Osteoblast (primary cell): ENCODE results near the gene MAP3K14. TPM values are rescaled to one million over a fixed set of nuclear protein-coding genes. Genes with fewer than 3 reads are reported as not detected.
A peak's percentile ranks its signal among the peaks of the same experiment; 100 is the strongest.

Experiments
- DNase-seq: peaks from one replicate; pipeline ENCODE4 v3.0.0; 2011; ENCODE audit warnings: low spot score, mixed read lengths; ENCODE audit not compliant: insufficient read length; ENCODE audit errors: missing footprints
- H2AFZ ChIP-seq: 2 replicates; pipeline ENCODE4 v1.6.0; 2011; ENCODE audit warnings: mild to moderate bottlenecking, low read length
- H3K27ac ChIP-seq: 2 replicates; pipeline ENCODE4 v1.5.1; 2011; ENCODE audit warnings: mild to moderate bottlenecking, low read depth, low read length, moderate library complexity
- H3K27me3 ChIP-seq: 2 replicates; pipeline ENCODE4 v1.6.0; 2012; ENCODE audit warnings: mild to moderate bottlenecking, control low read depth, inconsistent platforms, low read length, moderate library complexity; ENCODE audit not compliant: insufficient read depth
- H3K36me3 ChIP-seq: 2 replicates; pipeline ENCODE4 v1.5.1; 2011; ENCODE audit warnings: mild to moderate bottlenecking, low read length, control low read depth, moderate library complexity; ENCODE audit not compliant: insufficient read depth
- H3K4me1 ChIP-seq: 2 replicates; pipeline ENCODE4 v1.5.1; 2011; ENCODE audit warnings: mild to moderate bottlenecking, low read length, control low read depth, moderate library complexity; ENCODE audit not compliant: insufficient read depth
- H3K4me2 ChIP-seq: 2 replicates; pipeline ENCODE4 v1.6.0; 2011; ENCODE audit warnings: mild to moderate bottlenecking, low read length; ENCODE audit not compliant: insufficient read depth
- H3K4me3 ChIP-seq: fragments of 200-600 bp; sonication (generic); 3 replicates; pipeline ENCODE4 v1.5.1; 2012; ENCODE audit warnings: mild to moderate bottlenecking, low read length, inconsistent platforms; ENCODE audit not compliant: insufficient read depth
- H3K79me2 ChIP-seq: 2 replicates; pipeline ENCODE4 v1.6.0; 2012; ENCODE audit warnings: mild to moderate bottlenecking, low read length, control low read depth, inconsistent platforms; ENCODE audit not compliant: insufficient read depth
- H3K9me3 ChIP-seq: 2 replicates; pipeline ENCODE4 v1.5.1; 2011; ENCODE audit warnings: low read depth, low read length, control low read depth
- H4K20me1 ChIP-seq: 2 replicates; pipeline ENCODE4 v1.6.0; 2012; ENCODE audit warnings: mild to moderate bottlenecking, low read length, control low read depth; ENCODE audit not compliant: insufficient read depth
- CTCF ChIP-seq: IDR thresholded peaks from 2 replicates; pipeline ENCODE4 v1.5.1; 2011; ENCODE audit warnings: mild to moderate bottlenecking, low read depth, low read length, moderate library complexity; ENCODE audit errors: extremely low read depth
- total RNA-seq: library from RNA; depleted of rRNA; stranded (reverse); fragments of >200 nt; gene quantifications from 2 replicates; pipeline ENCODE4 v1.2.3, GENCODE V29; 2012

Gene MAP3K14
- total RNA-seq, 1 donor: 3.6 TPM

- Histone ChIP-seq H2AFZ (no peak overlapping the region), H3K79me2 (no peaks in the 10 kb centered on the region), H4K20me1 (no peaks in the 10 kb centered on the region), H3K27me3 (no peaks in the 10 kb centered on the region), H3K4me1 (peaks cover 6% of the 10 kb centered on the region), H3K36me3 (no peaks in the 10 kb centered on the region), H3K4me3 (no peak overlapping the region), H3K9me3 (no peaks in the 10 kb centered on the region), H3K27ac (no peak overlapping the region), H3K4me2 (no peak overlapping the region)
- TF ChIP-seq CTCF: no peak
- no peak for DNase-seq
Observed at GRCh38 chr17:45363498-45363897, 46.7 kb upstream of the MAP3K14 start.

- Histone ChIP-seq H3K27ac (no peak overlapping the region), H3K9me3 (no peaks in the 10 kb centered on the region), H3K4me2 (no peak overlapping the region), H3K79me2 (no peaks in the 10 kb centered on the region), H3K36me3 (no peaks in the 10 kb centered on the region), H4K20me1 (no peaks in the 10 kb centered on the region), H3K27me3 (no peaks in the 10 kb centered on the region), H3K4me3 (no peak overlapping the region), H3K4me1 (peaks cover 6% of the 10 kb centered on the region), H2AFZ (no peak overlapping the region)
- no peak for TF ChIP-seq CTCF
- peak; percentile 14 for DNase-seq
Observed at GRCh38 chr17:45361976-45362375, 45.2 kb upstream of the MAP3K14 start.

DNA sequence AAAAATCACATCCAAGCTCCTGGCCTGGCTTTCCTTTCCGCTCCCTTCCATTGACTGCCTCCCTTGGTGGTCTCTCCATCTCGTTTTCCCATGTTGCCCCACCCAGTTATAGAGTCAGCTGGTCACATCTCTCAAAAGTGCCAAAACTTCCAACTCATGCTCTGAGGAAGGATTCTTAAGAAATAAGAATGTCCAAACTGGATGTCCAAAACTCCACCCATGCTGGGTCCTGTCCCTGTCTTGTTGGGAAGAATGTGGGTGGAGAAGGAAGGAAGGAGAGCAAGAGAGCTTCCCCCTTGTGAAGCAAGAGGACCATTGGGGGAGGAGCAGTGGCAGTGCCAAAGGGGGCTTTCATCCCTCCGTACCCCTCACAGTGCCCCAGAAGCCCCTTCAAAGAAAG is 44.6 kb upstream of the MAP3K14 start:
- no peak overlapping the region for H2AFZ ChIP-seq
- H3K79me2 ChIP-seq: no peaks in the 10 kb centered on the region
- peaks cover 6% of the 10 kb centered on the region for H3K4me1 ChIP-seq
- no peaks in the 10 kb centered on the region for H3K27me3 ChIP-seq
- no peak for TF ChIP-seq CTCF
- DNase-seq: no peak
- H3K36me3 ChIP-seq: no peaks in the 10 kb centered on the region
- H3K4me3 ChIP-seq: no peak overlapping the region
- H4K20me1 ChIP-seq: no peaks in the 10 kb centered on the region
- H3K27ac ChIP-seq: no peak overlapping the region
- H3K4me2 ChIP-seq: no peak overlapping the region
- no peaks in the 10 kb centered on the region for H3K9me3 ChIP-seq

DNA sequence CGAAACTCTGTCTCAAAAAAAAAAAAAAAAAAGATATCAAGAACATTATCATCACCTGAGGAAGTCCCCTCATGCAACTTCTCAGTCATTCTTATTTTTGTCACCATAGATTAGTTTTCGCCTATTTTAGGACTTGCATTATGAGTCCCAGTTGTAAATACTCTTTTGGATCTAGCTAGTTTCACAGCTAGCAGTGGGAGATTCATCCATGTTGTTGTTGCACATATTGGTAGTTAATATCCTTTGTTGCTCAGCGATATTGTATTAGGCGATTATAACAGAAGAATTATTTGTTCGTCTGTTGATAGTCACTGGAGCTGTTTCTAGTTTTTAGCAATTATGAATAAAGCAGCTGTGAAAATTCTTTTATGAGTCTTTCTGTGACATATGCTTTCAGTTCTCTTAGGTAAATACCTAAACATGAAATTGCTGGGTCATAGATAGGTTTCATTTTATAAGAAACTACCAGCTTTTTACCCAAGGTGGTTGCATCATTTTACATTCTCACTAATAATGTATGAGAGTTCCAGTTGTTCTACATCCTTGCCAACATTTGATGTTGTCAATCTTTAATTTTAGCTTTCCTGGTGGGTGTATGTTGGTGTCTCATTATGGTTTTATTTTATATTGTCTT is 40.7 kb upstream of the MAP3K14 start:
- no peak overlapping the region for H3K4me2 ChIP-seq
- H3K36me3 ChIP-seq: no peaks in the 10 kb centered on the region
- H3K4me3 ChIP-seq: no peak overlapping the region
- no peaks in the 10 kb centered on the region for H4K20me1 ChIP-seq
- TF ChIP-seq CTCF: no peak
- no peak overlapping the region for H2AFZ ChIP-seq
- peak; percentile 19 for DNase-seq
- no peaks in the 10 kb centered on the region for H3K79me2 ChIP-seq
- H3K27ac ChIP-seq: no peak overlapping the region
- H3K9me3 ChIP-seq: no peaks in the 10 kb centered on the region
- no peaks in the 10 kb centered on the region for H3K27me3 ChIP-seq
- H3K4me1 ChIP-seq: no peaks in the 10 kb centered on the region
